Left cardiac atrium (tissue), 4 donors: Measurements from ENCODE around the gene RORC. TPM values are rescaled to one million over a fixed set of nuclear protein-coding genes. Genes with fewer than 3 reads are reported as not detected.

ENCODE experiments used
- ATAC-seq, 2 donors: fragments of 200-7000 bp; cut with Tn5 transposase; one replicate each; pipeline ENCODE4 v1.9.1; 2020; ENCODE audit warnings: mild to moderate bottlenecking in 2 of 2, moderate library complexity in 2 of 2
- DNase-seq: peaks from one replicate; pipeline ENCODE4 v3.0.0-alpha.2; 2020
- intact Hi-C, 2 donors: fragments of 100-400 bp; cut with DNase I; formaldehyde crosslinking; loops; one replicate each; pipeline versions ENCODE4 v1.14.1 to v1.15.1; 2022 to 2023
- total RNA-seq, 2 donors: library from RNA; stranded (reverse); fragmentation: NEBNext Ultra II Directional; extraction: Animal tissue kit (Norgen Biotek cat#: 25700); gene quantifications; one replicate each; pipeline ENCODE4 v1.2.1, GENCODE V29; 2021
- donor health status: DM: no; HTN: yes; CAD: no.
- donor health status: DM: no; HTN: yes; CAD: no; lungs with severe emphysema.
- donor health status: DM: yes; HTN: yes; CAD: no.
- donor health status: Dilated cardiomyopathy.

The RORC gene
- total RNA-seq, 2 donors from 2014 or later = 2.3 to 6.1 TPM

GRCh38 chr1:151760597-151761385 lies 70.8 kb downstream of the RORC start:
- DNase-seq (no peak), ATAC-seq (no peak)
- intact Hi-C loops = no loop called here

DNA sequence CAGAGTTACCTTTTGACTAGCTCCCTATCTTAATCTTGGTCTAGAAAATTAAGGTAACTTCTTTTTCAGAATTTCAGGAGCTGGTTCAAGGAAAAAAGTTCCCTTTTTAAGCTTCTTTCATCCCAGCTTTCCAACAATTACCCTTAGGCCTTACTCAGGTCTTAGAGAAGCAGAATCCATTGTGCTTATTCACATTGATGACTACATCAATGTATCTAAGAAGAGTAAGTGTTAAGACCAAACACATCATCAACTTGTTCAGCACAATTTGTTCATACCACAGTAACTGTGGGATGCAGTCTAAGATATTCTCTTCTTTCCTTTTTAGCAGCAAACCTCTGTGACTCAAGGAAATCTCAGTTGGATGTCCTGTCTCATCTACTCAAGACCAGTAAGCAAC lies 72.4 kb downstream of the RORC start:
- DNase-seq (no peak), ATAC-seq (no peak)
- intact Hi-C loops = no loop called here

DNA sequence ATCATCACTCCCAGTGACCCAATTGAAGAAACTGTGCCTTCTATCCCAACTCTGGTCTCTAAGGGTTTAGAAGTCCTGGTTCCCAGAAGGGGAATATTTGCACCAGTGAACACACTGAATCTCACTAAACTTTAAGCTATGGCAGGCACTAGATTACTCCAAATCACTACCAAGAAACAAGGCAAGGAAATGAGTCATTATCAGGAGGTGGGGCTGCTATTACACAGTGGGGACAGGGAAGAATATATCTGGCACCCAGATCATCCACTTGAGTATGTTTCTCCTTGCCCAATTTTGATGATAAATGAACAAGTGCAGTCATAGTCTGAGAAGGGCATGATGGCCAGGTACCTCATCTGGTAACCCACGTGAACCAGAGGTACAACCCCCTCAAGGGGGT lies 75.3 kb downstream of the RORC start:
- ATAC-seq = no peak
- DNase-seq = no peak
- intact Hi-C loops = no loop called here

Other genes with a start within 250 kb of the RORC start
- 10 to 100 TPM; 29.8 to 32.3 TPM for gene SNX27, start 219.8 kb downstream of the RORC start, total RNA-seq
- gene CELF3, start 115.0 kb downstream of the RORC start, total RNA-seq = not detected
- gene RIIAD1, start 110.3 kb downstream of the RORC start, total RNA-seq = 1 to 10 TPM; 3.3 TPM
- 10 to 100 TPM; 39.1 TPM for gene MRPL9, start 68.3 kb downstream of the RORC start, total RNA-seq
- gene TDRKH, start 41.3 kb downstream of the RORC start, total RNA-seq = 1 to 10 TPM; 4.4 to 6.7 TPM
- under 1 TPM in 1 of 2 donors, not detected in 1; 0.29 TPM for gene LINGO4, start 26.4 kb downstream of the RORC start, total RNA-seq
- not detected for gene C2CD4D, start 8.0 kb upstream of the RORC start, total RNA-seq
- gene THEM5, start 21.9 kb upstream of the RORC start, total RNA-seq = not detected
- gene THEM4, start 77.7 kb upstream of the RORC start, total RNA-seq = 10 to 100 TPM; 14.7 to 17.6 TPM
- gene S100A10, start 162.1 kb upstream of the RORC start, total RNA-seq = 100 to 1,000 TPM; 313 to 335 TPM
- 100 to 1,000 TPM; 178 to 195 TPM for gene S100A11, start 205.2 kb upstream of the RORC start, total RNA-seq